Activated T-cell treated with anti-CD3 and anti-CD28 coated beads, Interleukin-2, amount 50 U/mL, for 1 hour (primary cell): ENCODE measurements around the gene CLASRP.
A peak's percentile ranks its signal among the peaks of the same experiment; 100 is the strongest.
"Not testable (repeated sequence)": the region's sequence is repeated elsewhere in the genome, so short reads cannot be mapped to it uniquely, and the experiment has no call there.

Experiments used
- DNase-seq: peaks from one replicate; pipeline ENCODE4 v3.0.0-alpha.2; 2020

CLASRP gene

GRCh38 chr19:45104658-45105349, 66.0 kb downstream of the CLASRP start:
- no peak for DNase-seq

DNA sequence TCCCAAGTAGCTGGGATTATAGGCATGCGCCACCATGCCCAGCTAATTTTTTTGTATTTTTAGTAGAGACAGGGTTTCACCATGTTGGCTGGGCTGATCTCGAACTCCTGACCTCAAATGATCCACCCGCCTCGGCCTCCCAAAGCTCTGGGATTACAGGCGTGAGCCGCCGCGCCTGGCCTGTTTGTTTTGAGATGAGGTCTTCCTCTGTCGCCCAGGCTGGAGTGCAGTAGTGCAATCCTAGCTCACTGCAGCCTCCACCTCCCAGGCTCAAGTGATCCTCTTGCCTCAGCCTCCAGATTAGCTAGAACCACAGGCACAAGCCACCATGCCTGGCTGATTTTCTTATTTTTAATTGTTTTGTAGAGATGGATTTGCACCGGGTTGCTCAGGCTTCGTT, 67.5 kb downstream of the CLASRP start:
- DNase-seq: not testable (repeated sequence)

- no peak for DNase-seq
Measured at GRCh38 chr19:45107621-45108150, 68.8 kb downstream of the CLASRP start.

DNA sequence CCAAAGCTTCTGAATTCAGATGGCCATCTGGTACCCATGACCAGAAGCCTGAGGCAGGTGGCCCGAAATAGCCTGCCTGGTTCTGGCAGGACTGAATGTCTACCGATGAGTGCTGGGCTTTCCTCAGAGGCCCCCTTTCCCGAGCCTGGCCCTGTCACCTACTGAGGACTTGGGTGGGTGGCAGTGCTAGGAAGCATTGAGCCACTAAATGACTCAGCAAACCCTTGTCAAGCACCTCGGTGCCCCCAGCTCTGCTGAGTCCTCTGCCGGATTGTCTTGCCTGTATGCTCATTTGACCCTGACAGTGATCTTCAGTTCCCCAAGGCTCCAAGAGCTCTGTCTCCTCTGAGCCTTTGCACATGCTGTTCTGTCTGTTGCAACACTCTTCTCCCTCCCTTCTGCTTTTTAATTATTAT, 72.0 kb downstream of the CLASRP start:
- no peak for DNase-seq

- DNase-seq: no peak
Measured at GRCh38 chr19:45112111-45112827, 73.4 kb downstream of the CLASRP start.

- no peak for DNase-seq
Measured at GRCh38 chr19:45113628-45114027, 74.8 kb downstream of the CLASRP start.

DNA sequence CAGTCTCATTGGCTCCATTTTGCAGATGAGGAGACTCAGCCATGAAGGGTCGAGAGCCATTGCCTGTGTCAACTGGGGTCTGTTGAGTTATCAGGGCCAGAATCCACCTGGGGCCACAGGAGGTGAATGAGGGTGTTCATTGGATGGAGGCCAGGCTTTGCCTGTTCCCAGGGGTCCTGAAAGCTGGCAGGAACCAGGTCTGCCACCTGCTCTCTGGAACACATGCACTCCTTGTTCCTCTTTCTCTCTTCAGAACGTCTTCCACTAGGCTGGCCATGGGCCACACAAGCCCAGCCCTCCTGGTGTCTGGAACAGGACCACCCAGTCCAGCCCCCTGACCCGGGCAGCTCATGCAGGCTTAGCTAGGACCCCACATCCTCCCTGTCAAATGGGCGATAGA, 75.3 kb downstream of the CLASRP start:
- no peak for DNase-seq

- DNase-seq: no peak
Measured at GRCh38 chr19:45115809-45116615, 77.2 kb downstream of the CLASRP start.

GRCh38 chr19:45117167-45117594, 78.3 kb downstream of the CLASRP start:
- peak; percentile 36 for DNase-seq

- no peak for DNase-seq
Measured at GRCh38 chr19:45117671-45118070, 78.8 kb downstream of the CLASRP start.

DNA sequence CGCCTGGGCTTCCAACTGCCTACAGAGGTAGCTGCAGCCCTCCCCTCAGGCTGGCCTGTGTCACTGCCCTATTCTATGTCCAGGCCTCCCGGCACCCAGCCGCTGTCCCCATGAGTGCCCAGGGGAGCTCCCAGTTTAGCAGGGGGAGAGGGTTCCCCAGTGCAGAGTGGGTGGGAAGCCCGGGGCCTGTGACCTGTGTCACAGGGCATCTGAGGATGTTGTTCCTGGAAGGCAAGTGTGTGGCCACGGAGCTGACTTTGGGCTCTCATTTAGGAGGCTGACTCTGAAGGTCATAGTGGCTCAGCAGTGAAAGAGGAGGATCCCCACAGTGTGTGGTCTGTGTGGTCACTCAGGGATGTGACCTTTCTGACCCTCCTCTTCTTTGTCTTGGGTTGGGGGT, 79.3 kb downstream of the CLASRP start:
- DNase-seq: no peak

- DNase-seq: not testable (repeated sequence)
Measured at GRCh38 chr19:45118591-45119355, 79.9 kb downstream of the CLASRP start.

DNA sequence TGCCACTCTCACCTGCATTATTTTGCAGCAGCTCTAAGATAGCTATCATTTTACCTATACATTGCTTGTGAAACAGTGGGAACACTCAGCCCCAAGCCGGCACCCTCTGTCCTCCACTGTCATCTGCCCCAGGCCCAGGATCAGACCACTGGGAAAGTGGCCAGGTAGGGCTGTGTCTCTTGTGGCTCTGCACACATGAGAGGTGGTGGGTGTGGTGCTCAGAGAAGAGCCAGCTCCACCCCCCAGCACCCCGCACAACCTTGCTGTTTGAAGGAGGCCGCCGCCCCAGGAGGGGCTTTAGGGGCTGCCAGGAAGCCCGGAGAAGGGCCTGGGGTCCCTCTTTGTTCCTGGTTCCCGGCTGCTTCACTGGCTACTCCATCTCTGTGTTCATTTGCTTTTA, 80.7 kb downstream of the CLASRP start:
- no peak for DNase-seq
